HL-60 (cell line): Measurements from ENCODE around the gene NSUN2.

Experiments
- DNase-seq, 2 experiments: peaks; one replicate each; pipeline ENCODE4 v3.0.0-alpha.2; 2010 to 2020; ENCODE audit warnings: low read depth in 1 of 2, low spot score in 1 of 2
- H3K27ac ChIP-seq: fragments of 250-450 bp; sonication (Bioruptor Pico); replicated peaks from 2 replicates; pipeline ENCODE4 v1.5.1; 2020; ENCODE audit warnings: mild to moderate bottlenecking, moderate library complexity
- H3K27me3 ChIP-seq: fragments of 250-450 bp; sonication (Bioruptor Pico); 2 replicates; pipeline ENCODE4 v1.5.1; 2021; ENCODE audit warnings: mild to moderate bottlenecking, moderate library complexity; ENCODE audit not compliant: insufficient read depth, poor library complexity, severe bottlenecking
- H3K4me3 ChIP-seq: replicated peaks from 2 replicates; pipeline ENCODE4 v1.5.1; 2011; ENCODE audit warnings: mild to moderate bottlenecking, control low read depth, low read length; ENCODE audit not compliant: insufficient read depth
- CTCF ChIP-seq: IDR thresholded peaks from one replicate; pipeline ENCODE4 v1.5.1; 2011; ENCODE audit warnings: low read length, control low read depth, inconsistent platforms; ENCODE audit not compliant: insufficient read depth
- GABPA ChIP-seq: IDR thresholded peaks from 2 replicates; pipeline ENCODE4 v1.6.1; 2012; ENCODE audit warnings: low read depth
- POLR2AphosphoS5 ChIP-seq: IDR thresholded peaks from 2 replicates; pipeline ENCODE4 v1.6.1; 2012; ENCODE audit warnings: low read depth
- REST ChIP-seq: IDR thresholded peaks from 2 replicates; pipeline ENCODE4 v1.6.1; 2012; ENCODE audit warnings: low read depth; ENCODE audit not compliant: insufficient replicate concordance
- SPI1 ChIP-seq: IDR thresholded peaks from 2 replicates; pipeline ENCODE4 v1.6.1; 2012; ENCODE audit warnings: low read depth, mild to moderate bottlenecking, borderline replicate concordance

The NSUN2 gene

GRCh38 chr5:6604946-6605345, 27.9 kb downstream of the NSUN2 start:
- DNase-seq: no peak
- Histone ChIP-seq H3K27me3 (no peaks in the 10 kb centered on the region), H3K27ac (no peak overlapping the region), H3K4me3 (no peak overlapping the region)
- TF ChIP-seq SPI1 (no peak), POLR2AphosphoS5 (no peak), REST (no peak), CTCF (no peak), GABPA (no peak)

- TF ChIP-seq POLR2AphosphoS5 (no peak), CTCF (no peak), REST (no peak), SPI1 (no peak), GABPA (no peak)
- H3K27me3 ChIP-seq: no peaks in the 10 kb centered on the region
- DNase-seq: no peak
- H3K4me3 ChIP-seq: no peak overlapping the region
- H3K27ac ChIP-seq: no peak overlapping the region
These were observed 28.5 kb downstream of the NSUN2 start for GRCh38 chr5:6604341-6604740.

GRCh38 chr5:6603643-6604042, 29.2 kb downstream of the NSUN2 start:
- Histone ChIP-seq H3K27ac (no peak overlapping the region), H3K27me3 (no peaks in the 10 kb centered on the region), H3K4me3 (no peak overlapping the region)
- no peak for DNase-seq
- no peak for TF ChIP-seq REST
- TF ChIP-seq POLR2AphosphoS5: no peak
- TF ChIP-seq GABPA: no peak
- TF ChIP-seq CTCF: no peak
- TF ChIP-seq SPI1: no peak
